HepG2 (cell line): Measurements from ENCODE around the gene ATF1. TPM values are rescaled to one million over a fixed set of nuclear protein-coding genes. Genes with fewer than 3 reads are reported as not detected.

Source experiments
- ATAC-seq: fragments of 200-7000 bp; cut with Tn5 transposase; 3 replicates; pipeline ENCODE4 v1.9.1; 2020; ENCODE audit warnings: mild to moderate bottlenecking, moderate library complexity
- BruUV-seq: library from RNA; stranded (reverse); fragments of 400-500 nt; replicated peaks from 2 replicates; lab custom pipeline; 2021; lab: Mats Ljungman, UMichigan
- CTCF ChIA-PET: fragments of 300-600 bp; formaldehyde crosslinking; extraction: SDS; loops from one replicate; lab custom pipeline; 2021; ENCODE audit warnings: low total read pairs, inconsistent platforms, low intra/inter-chr PET ratio; lab: Yijun Ruan, JAX
- POLR2A ChIA-PET: fragments of 350-600 bp; sonication (Branson Sonifier 250); formaldehyde crosslinking; loops from one replicate; lab custom pipeline; 2020; ENCODE audit warnings: antibody characterized with exemption, inconsistent platforms; lab: Yijun Ruan, JAX
- DNase-seq: peaks from one replicate; pipeline ENCODE4 v3.0.0-alpha.2; 2015; ENCODE audit warnings: low spot score
- FAIRE-seq: peaks from 3 replicates; lab custom pipeline; 2011; peaks lifted over from hg19 to GRCh38; lab: Jason Lieb, UNC
- H2AFZ ChIP-seq: one replicate; pipeline ENCODE4 v1.6.1; 2011; ENCODE audit warnings: low read length, inconsistent platforms
- H3K27ac ChIP-seq: fragments of 300-600 bp; 3 replicates; pipeline ENCODE4 v1.8.0; 2011; ENCODE audit warnings: mixed run types, mild to moderate bottlenecking, mixed read lengths, low read length, inconsistent platforms; ENCODE audit not compliant: insufficient read depth; ENCODE audit errors: extremely low read length
- H3K27me3 ChIP-seq, 2 experiments: fragments of 200-600 bp in 1 of 2; 2 replicates in 1 of 2; 3 replicates in 1 of 2; pipeline versions ENCODE4 v1.6.0 to v1.8.0; 2011; ENCODE audit warnings: low read length in 2 of 2, mild to moderate bottlenecking in 2 of 2, moderate library complexity in 2 of 2, inconsistent platforms in 1 of 2; ENCODE audit not compliant: insufficient read depth in 2 of 2, control insufficient read depth in 1 of 2
- H3K36me3 ChIP-seq, 2 experiments: fragments of 200-600 bp in 1 of 2; replicated peaks in 1 of 2; 2 replicates in 1 of 2; 3 replicates in 1 of 2; pipeline versions ENCODE4 v1.5.1 to v1.8.0; 2011; ENCODE audit warnings: low read length in 2 of 2, inconsistent platforms in 1 of 2; ENCODE audit not compliant: insufficient read depth in 2 of 2, control insufficient read depth in 1 of 2
- H3K4me1 ChIP-seq: 2 replicates; pipeline ENCODE4 v1.5.1; 2012; ENCODE audit warnings: low read length, inconsistent platforms; ENCODE audit not compliant: insufficient read depth
- H3K4me2 ChIP-seq: 2 replicates; pipeline ENCODE4 v1.6.0; 2011; ENCODE audit warnings: low read depth, low read length, inconsistent platforms
- H3K4me3 ChIP-seq, 3 experiments: fragments of 200-600 bp in 1 of 3; sonication (generic), shearing (Covaris generic) in 1 of 3; replicated peaks in 1 of 3; 2 replicates each; pipeline ENCODE4 v1.5.1; 2011 to 2016; ENCODE audit warnings: low read length in 3 of 3, inconsistent platforms in 2 of 3, low read depth in 2 of 3, mild to moderate bottlenecking in 2 of 3, control low read depth in 1 of 3, mixed read lengths in 1 of 3; ENCODE audit not compliant: insufficient read depth in 1 of 3
- H3K79me2 ChIP-seq: one replicate; pipeline ENCODE4 v1.6.1; 2011; ENCODE audit warnings: low read length, inconsistent platforms; ENCODE audit not compliant: insufficient read depth
- H3K9ac ChIP-seq: 2 replicates; pipeline ENCODE4 v1.6.0; 2011; ENCODE audit warnings: mild to moderate bottlenecking, low read depth, low read length, inconsistent platforms; ENCODE audit not compliant: insufficient read depth
- H3K9me3 ChIP-seq: 2 replicates; pipeline ENCODE4 v1.5.1; 2012; ENCODE audit warnings: mild to moderate bottlenecking, low read length
- H4K20me1 ChIP-seq: 2 replicates; pipeline ENCODE4 v1.6.0; 2011; ENCODE audit warnings: inconsistent platforms, mild to moderate bottlenecking, low read length, moderate library complexity; ENCODE audit not compliant: insufficient read depth
- HMG20B ChIP-seq: conservative IDR thresholded peaks from 2 replicates; pipeline ENCODE4 v1.6.1; 2016; ENCODE audit warnings: missing genetic modification reagents, missing compliant biosample characterization
- NCOA2 ChIP-seq: sonication (generic); formaldehyde crosslinking; IDR thresholded peaks from 2 replicates; pipeline ENCODE4 v1.8.0; 2022; ENCODE audit warnings: inconsistent platforms
- STAT5B ChIP-seq: sonication (generic); formaldehyde crosslinking; IDR thresholded peaks from 2 replicates; pipeline ENCODE4 v1.4.0; 2020; ENCODE audit warnings: missing genetic modification reagents
- TSC22D2 ChIP-seq: sonication (generic); formaldehyde crosslinking; IDR thresholded peaks from 2 replicates; pipeline ENCODE4 v1.5.1; 2020; ENCODE audit warnings: missing genetic modification reagents, mild to moderate bottlenecking, borderline replicate concordance
- ZNF362 ChIP-seq: sonication (generic); formaldehyde crosslinking; IDR thresholded peaks from 2 replicates; pipeline ENCODE4 v1.4.0; 2020; ENCODE audit warnings: missing genetic modification reagents, mild to moderate bottlenecking, borderline replicate concordance
- ZNF609 ChIP-seq: sonication (generic); formaldehyde crosslinking; IDR thresholded peaks from 2 replicates; pipeline ENCODE4 v1.4.0; 2020; ENCODE audit warnings: mild to moderate bottlenecking, missing genetic modification reagents, borderline replicate concordance
- ZNF687 ChIP-seq: sonication (generic); formaldehyde crosslinking; IDR thresholded peaks from 2 replicates; pipeline ENCODE4 v1.5.1; 2020; ENCODE audit warnings: mild to moderate bottlenecking, missing genetic modification reagents, moderate library complexity
- ZNF704 ChIP-seq: sonication (generic); formaldehyde crosslinking; IDR thresholded peaks from 2 replicates; pipeline ENCODE4 v1.8.1; 2023; ENCODE audit warnings: mild to moderate bottlenecking, inconsistent platforms, moderate library complexity, missing genetic modification reagents, borderline replicate concordance
- ZNF777 ChIP-seq: sonication (generic); formaldehyde crosslinking; IDR thresholded peaks from 2 replicates; pipeline ENCODE4 v1.4.0; 2020; ENCODE audit warnings: missing genetic modification reagents
- whole genome bisulfite sequencing: methylation state at CpG from one replicate; pipeline ENCODE4 v1.1.6; 2017; ENCODE audit warnings: low lambda C conversion rate; 5-methylcytosine and 5-hydroxymethylcytosine counted together
- in situ Hi-C: cut with HindIII; loops from 2 replicates; pipeline ENCODE4 v1.10.0; 2017; ENCODE audit warnings: low pct_unique_long_range_greater_than_20kb; ENCODE audit not compliant: extremely low pct_ligation_motif_present
- intact Hi-C: fragments of 100-400 bp; cut with micrococcal nuclease; formaldehyde crosslinking; loops from one replicate; pipeline ENCODE4 v1.10.0; 2022; ENCODE audit not compliant: unreplicated experiment
- polyA plus RNA-seq, 8 experiments: library from polyadenylated mRNA; depleted of rRNA in 3 of 8; stranded (reverse) in 7 of 8; unstranded in 1 of 8; fragments of >200 nt; fragmentation: Illumina TruSeq in 4 of 8; extraction: Trizol in 4 of 8; gene quantifications; 2 replicates each; pipeline versions ENCODE4 v1.2.1 to v1.2.3, GENCODE V29; 2011 to 2016; ENCODE audit warnings: low read depth in 4 of 8, missing spikeins in 1 of 8, mixed read lengths in 1 of 8; ENCODE audit not compliant: insufficient read depth in 1 of 8
- total RNA-seq, 5 experiments: library from RNA; depleted of rRNA; stranded (reverse); fragments of >200 nt; fragmentation: Illumina TruSeq; extraction: Trizol; gene quantifications; 2 replicates each; pipeline ENCODE4 v1.2.3, GENCODE V29; 2016; ENCODE audit warnings: low read depth in 1 of 5

The ATF1 gene
- total and polyA plus RNA-seq, 2 of the 13 experiments (the other 11 are each of a cell fraction or from before 2014, with no cell fraction given): 29.3 to 52.0 TPM

GRCh38 chr12:50786498-50787231, 22.8 kb downstream of the ATF1 start:
- WGBS: 57% methylated on average over 3 of the region's 3 CpGs
- no TSS peak for BruUV-seq
- peak; percentile 89 for ATAC-seq
- TF ChIP-seq HMG20B (CRISPR knock-in tag) (no peak), ZNF609 (CRISPR knock-in tag) (no peak), NCOA2 (CRISPR knock-in tag) (peak; percentile 34; the same call in 1 of the 2 replicates), ZNF704 (no peak), ZNF777 (CRISPR knock-in tag) (no peak), ZNF687 (CRISPR knock-in tag) (no peak), TSC22D2 (no peak), STAT5B (CRISPR knock-in tag) (no peak), ZNF362 (CRISPR knock-in tag) (no peak)

More at GRCh38 chr12:50786498-50787231, 22.8 kb downstream of the ATF1 start:
- Histone ChIP-seq H3K27me3 (no peaks in the 10 kb centered on the region), H3K27ac (peak overlapping the region; percentile 62), H3K4me2 (0 out of 2 replicates have a peak overlapping the region, but pooled peaks have one; percentile 19), H3K9me3 (no peaks in the 10 kb centered on the region), H3K4me1 (peaks cover 42% of the 10 kb centered on the region), H4K20me1 (no peaks in the 10 kb centered on the region), H3K4me3 (no peak overlapping the region), H3K9ac (peak overlapping the region; percentile 55; the same call in 1 of the 2 replicates), H3K79me2 (peaks cover 10% of the 10 kb centered on the region), H2AFZ (no peak overlapping the region), H3K36me3 (peaks cover 0 to 3% of the 10 kb centered on the region in 2 experiments; a peak in 2 of 5 replicates)
- no peak for FAIRE-seq
- CTCF ChIA-PET: no interaction called here
- in situ Hi-C loops (no loop called here), intact Hi-C loops (no loop called here)
- DNase-seq: peak; percentile 90
- POLR2A ChIA-PET: interaction anchor here (0.6 to 2.6 kb wide), 7 partner anchors 9 to 239 kb away, joined by 3 to 28 read pairs (median 5); partner anchors contain the start of genes ATF1 and SLC11A2
